ENCODE data around the gene KIFBP. TPM values are rescaled to one million over a fixed set of nuclear protein-coding genes. Genes with fewer than 3 reads are reported as not detected.

Gene KIFBP
- total and polyA plus RNA-seq, 9 of the 15 experiments (the other 6 are each of a cell fraction or from before 2014, with no cell fraction given) = 5.6 to 23.2 (median 14.8) TPM

DNA sequence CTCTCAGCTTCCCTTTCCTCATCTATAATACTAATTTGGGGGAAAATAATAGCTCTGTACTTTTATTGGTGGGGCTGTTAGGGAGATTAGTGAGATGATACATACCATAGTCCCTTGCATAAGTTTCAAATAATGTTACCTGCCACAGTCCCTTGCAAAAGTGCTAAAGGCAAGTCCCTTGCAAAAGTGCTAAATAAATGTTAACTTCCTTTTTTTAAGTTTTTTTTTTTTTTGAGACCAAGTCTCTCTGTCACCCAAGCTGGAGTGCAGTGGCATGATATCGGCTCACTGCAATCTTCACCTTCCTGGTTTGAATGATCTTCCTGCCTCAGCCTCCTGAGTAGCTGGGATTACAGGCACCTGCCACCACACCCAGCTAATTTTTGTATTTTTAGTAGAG lies 55.9 kb downstream of the KIFBP start (continued):
- no peak for TF ChIP-seq GTF3C2 (IDR thresholded peaks at IDR 0.05; ENCODE audit: borderline replicate concordance, extremely low read depth, insufficient read length)
- TF ChIP-seq GTF2E2 (tag; IDR thresholded peaks at IDR 0.05) = no peak

DNA sequence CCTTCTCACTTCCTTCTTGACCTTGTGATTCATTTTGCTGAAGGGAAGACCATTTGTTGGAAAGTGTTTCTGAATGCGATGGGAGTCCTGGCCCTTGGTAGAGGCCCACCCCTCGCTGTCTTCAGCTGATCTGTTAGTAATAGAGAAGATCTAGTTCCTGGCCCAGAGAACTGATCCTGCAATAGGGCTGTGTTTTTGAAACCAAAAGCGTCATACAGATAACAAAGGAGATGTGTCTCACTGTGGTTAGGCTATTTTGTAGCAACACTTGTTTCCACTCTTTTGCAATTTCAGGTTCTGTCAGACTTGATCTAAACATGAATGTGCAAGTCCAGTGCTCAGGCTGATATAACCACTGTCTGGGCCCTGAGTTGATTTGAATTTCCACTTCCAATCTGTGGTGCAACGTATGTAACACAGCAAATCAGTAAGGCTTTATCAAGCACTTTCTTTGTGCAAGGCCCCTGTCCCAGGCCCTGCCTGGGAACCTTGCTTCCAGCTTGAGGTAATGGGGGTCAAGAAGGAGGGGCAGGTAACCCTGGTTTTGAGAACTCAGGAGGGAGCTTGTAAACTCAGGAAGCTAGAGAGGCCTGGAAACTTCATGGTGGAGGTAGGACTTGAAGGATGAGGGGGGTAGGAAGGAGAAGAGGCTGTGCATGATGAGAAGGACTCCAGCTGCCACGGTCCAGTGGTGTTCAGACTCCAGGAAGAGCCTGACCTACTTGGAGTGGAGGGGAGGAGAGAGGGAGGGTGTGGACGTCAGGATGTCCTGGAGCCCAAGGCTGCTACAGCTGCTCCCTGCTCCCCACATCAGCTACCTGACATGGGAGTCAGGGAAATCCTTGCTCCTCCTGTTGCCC lies 57.1 kb downstream of the KIFBP start:
- no peaks in the 10 kb centered on the region for H3K27me3 ChIP-seq (ENCODE audit: control insufficient read depth in 2 of 2, insufficient read depth in 2 of 2, low read length in 2 of 2)
- POLR2A ChIA-PET = interaction anchor here (0.9 to 2.8 kb wide), 4 partner anchors 8 to 56 kb away, joined by 3 to 6 read pairs (median 4); no protein-coding TSS in a partner anchor
- no peak overlapping the region for H3K27ac ChIP-seq (ENCODE audit: extremely low read depth, low read depth, low read length)
- H3K9ac ChIP-seq (ENCODE audit: insufficient read depth in 1 of 2, low read depth in 2 of 2, low read length in 2 of 2) = peak overlapping the region in 1 of 2 experiments; percentile 53; a peak in 1 of 4 replicates
- no peaks in the 10 kb centered on the region for H4K20me1 ChIP-seq (replicated peaks; ENCODE audit: control insufficient read depth, insufficient read depth, low read length)
- no peak for DNase-seq (ENCODE audit: extremely low read depth in 1 of 4, low spot score in 3 of 4)
- H3K4me1 ChIP-seq (replicated peaks in 1 of 2; ENCODE audit: control insufficient read depth in 2 of 2, insufficient read depth in 2 of 2, low read length in 2 of 2) = peaks cover 11 to 22% of the 10 kb centered on the region in 2 experiments; a peak in 4 of 5 replicates
- H3K79me2 ChIP-seq (ENCODE audit: control insufficient read depth, insufficient read depth, low read length) = no peaks in the 10 kb centered on the region
- no peak overlapping the region for H3K4me3 ChIP-seq
- BruUV-seq (replicated peaks) = no TSS peak
- peak overlapping the region; percentile 58 for H2AFZ ChIP-seq (ENCODE audit: low read depth, low read length)
- H3K9me3 ChIP-seq (replicated peaks; ENCODE audit: control insufficient read depth, insufficient read depth, low read depth, low read length) = no peaks in the 10 kb centered on the region
- no peaks in the 10 kb centered on the region; the same call in 2 of the 3 replicates for H3K36me3 ChIP-seq (ENCODE audit: control insufficient read depth, insufficient read depth, low read length)
- H3K4me2 ChIP-seq (ENCODE audit: insufficient read depth, low read length) = no peak overlapping the region; the same call in 1 of the 2 replicates
- in situ Hi-C loops (cut with MboI) = no loop called here
- intact Hi-C loops (cut with micrococcal nuclease) = no loop called here
- ATAC-seq = peak; percentile 31
- H3K9me1 ChIP-seq (ENCODE audit: control insufficient read depth, insufficient read depth, low read length) = no peaks in the 10 kb centered on the region
- CTCF ChIA-PET (ENCODE audit: low intra/inter-chr PET ratio) = no interaction called here
- WGBS (ENCODE audit: insufficient coverage, low coverage, missing lambda C conversion rate) = 40% methylated on average over 6 of the region's 6 CpGs
- FAIRE-seq = peak; percentile 48
- TF ChIP-seq, protein P1, sequence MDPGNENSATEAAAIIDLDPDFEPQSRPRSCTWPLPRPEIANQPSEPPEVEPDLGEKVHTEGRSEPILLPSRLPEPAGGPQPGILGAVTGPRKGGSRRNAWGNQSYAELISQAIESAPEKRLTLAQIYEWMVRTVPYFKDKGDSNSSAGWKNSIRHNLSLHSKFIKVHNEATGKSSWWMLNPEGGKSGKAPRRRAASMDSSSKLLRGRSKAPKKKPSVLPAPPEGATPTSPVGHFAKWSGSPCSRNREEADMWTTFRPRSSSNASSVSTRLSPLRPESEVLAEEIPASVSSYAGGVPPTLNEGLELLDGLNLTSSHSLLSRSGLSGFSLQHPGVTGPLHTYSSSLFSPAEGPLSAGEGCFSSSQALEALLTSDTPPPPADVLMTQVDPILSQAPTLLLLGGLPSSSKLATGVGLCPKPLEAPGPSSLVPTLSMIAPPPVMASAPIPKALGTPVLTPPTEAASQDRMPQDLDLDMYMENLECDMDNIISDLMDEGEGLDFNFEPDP (CRISPR knock-in tag; IDR thresholded peaks at IDR 0.05) = no peak
- TF ChIP-seq NCOA6 (IDR thresholded peaks at IDR 0.05) = no peak
- no peak for TF ChIP-seq UBTF (IDR thresholded peaks at IDR 0.05; ENCODE audit: borderline replicate concordance in 1 of 2, low read depth in 2 of 2, low read length in 2 of 2)
- TF ChIP-seq SMC3 (conservative IDR thresholded peaks at IDR 0.05; ENCODE audit: insufficient read depth, low read depth, low read length) = no peak

Data from K562 (cell line).